Measurements from ENCODE around the gene GBA2. TPM values are rescaled to one million over a fixed set of nuclear protein-coding genes. Genes with fewer than 3 reads are reported as not detected.

The GBA2 gene
- polyA plus RNA-seq, 1 donor (not counting 4 experiments of a cell fraction or from before 2014, with no cell fraction given), result 31.7 TPM

- FAIRE-seq (no peak), DNase-seq (ENCODE audit: low read depth, low spot score) (no peak)
- H3K79me2 ChIP-seq (ENCODE audit: control insufficient read depth, insufficient read depth, low read length), result no peaks in the 10 kb centered on the region
- no peak overlapping the region for H2AFZ ChIP-seq (ENCODE audit: control insufficient read depth, low read length)
- H3K27ac ChIP-seq (ENCODE audit: control insufficient read depth, insufficient read depth, low read length), result no peak overlapping the region
- H3K9me1 ChIP-seq (ENCODE audit: control insufficient read depth, extremely low read depth, insufficient read depth, low read length), result no peaks in the 10 kb centered on the region
- dilution Hi-C loops (cut with MboI; ENCODE audit: extremely low pct_ligation_motif_present, low sequenced_read_pairs), result no loop called here
- TF ChIP-seq CTCF (optimal IDR thresholded peaks at IDR 0.05 in 1 of 3, IDR thresholded peaks at IDR 0.05 in 1 of 3, conservative IDR thresholded peaks at IDR 0.05 in 1 of 3; ENCODE audit: extremely low read depth in 1 of 3, insufficient read depth in 2 of 3, low read length in 3 of 3), result no peak
- no peak for TF ChIP-seq EZH2 (IDR thresholded peaks at IDR 0.05; ENCODE audit: low read length)
- no peaks in the 10 kb centered on the region for H3K27me3 ChIP-seq (ENCODE audit: control insufficient read depth, extremely low read depth, insufficient read depth, low read length)
- H3K9ac ChIP-seq (ENCODE audit: control insufficient read depth, extremely low read depth, insufficient read depth, low read length), result no peak overlapping the region
- peaks cover 3% of the 10 kb centered on the region for H4K20me1 ChIP-seq (ENCODE audit: control insufficient read depth, extremely low read depth, insufficient read depth, low read length)
- peaks cover 41 to 50% of the 10 kb centered on the region in 2 experiments for H3K36me3 ChIP-seq (ENCODE audit: control insufficient read depth in 2 of 2, extremely low read depth in 1 of 2, insufficient read depth in 2 of 2, low read length in 2 of 2)
- H3K4me3 ChIP-seq (ENCODE audit: control insufficient read depth in 2 of 3, extremely low read depth in 1 of 3, insufficient read depth in 2 of 3, low read depth in 1 of 3, low read length in 3 of 3), result no peak overlapping the region
- no peaks in the 10 kb centered on the region for H3K9me3 ChIP-seq (ENCODE audit: control insufficient read depth, low read depth, low read length)
- H3K4me1 ChIP-seq (ENCODE audit: control insufficient read depth, extremely low read depth, insufficient read depth, low read length), result no peaks in the 10 kb centered on the region
- no peak overlapping the region for H3K4me2 ChIP-seq (ENCODE audit: control insufficient read depth, extremely low read depth, insufficient read depth, low read depth, low read length)
Measured at GRCh38 chr9:35697486-35697885, 51.5 kb downstream of the GBA2 start.

- Histone ChIP-seq H3K9ac (ENCODE audit: control insufficient read depth, extremely low read depth, insufficient read depth, low read length) (no peak overlapping the region), H3K4me1 (ENCODE audit: control insufficient read depth, extremely low read depth, insufficient read depth, low read length) (no peaks in the 10 kb centered on the region), H3K9me3 (ENCODE audit: control insufficient read depth, low read depth, low read length) (no peaks in the 10 kb centered on the region), H3K36me3 (ENCODE audit: control insufficient read depth in 2 of 2, extremely low read depth in 1 of 2, insufficient read depth in 2 of 2, low read length in 2 of 2) (peaks cover 38 to 44% of the 10 kb centered on the region in 2 experiments), H3K79me2 (ENCODE audit: control insufficient read depth, insufficient read depth, low read length) (no peaks in the 10 kb centered on the region), H3K9me1 (ENCODE audit: control insufficient read depth, extremely low read depth, insufficient read depth, low read length) (no peaks in the 10 kb centered on the region), H4K20me1 (ENCODE audit: control insufficient read depth, extremely low read depth, insufficient read depth, low read length) (peaks cover 3% of the 10 kb centered on the region), H3K4me2 (ENCODE audit: control insufficient read depth, extremely low read depth, insufficient read depth, low read depth, low read length) (no peak overlapping the region), H3K27me3 (ENCODE audit: control insufficient read depth, extremely low read depth, insufficient read depth, low read length) (no peaks in the 10 kb centered on the region), H2AFZ (ENCODE audit: control insufficient read depth, low read length) (no peak overlapping the region), H3K4me3 (ENCODE audit: control insufficient read depth in 2 of 3, extremely low read depth in 1 of 3, insufficient read depth in 2 of 3, low read depth in 1 of 3, low read length in 3 of 3) (no peak overlapping the region), H3K27ac (ENCODE audit: control insufficient read depth, insufficient read depth, low read length) (no peak overlapping the region)
- peak; percentile 90 to 93 (median 91) for TF ChIP-seq CTCF (optimal IDR thresholded peaks at IDR 0.05 in 1 of 3, IDR thresholded peaks at IDR 0.05 in 1 of 3, conservative IDR thresholded peaks at IDR 0.05 in 1 of 3; ENCODE audit: extremely low read depth in 1 of 3, insufficient read depth in 2 of 3, low read length in 3 of 3)
- no peak for TF ChIP-seq EZH2 (IDR thresholded peaks at IDR 0.05; ENCODE audit: low read length)
- dilution Hi-C loops (cut with MboI; ENCODE audit: extremely low pct_ligation_motif_present, low sequenced_read_pairs), result no loop called here
- DNase-seq (ENCODE audit: low read depth, low spot score) (peak; percentile 25), FAIRE-seq (peak; percentile 57)
Measured at GRCh38 chr9:35696520-35697215, 52.4 kb downstream of the GBA2 start.
